Astrocyte of the cerebellum (primary cell): ENCODE results near the gene CTNNA1.

Experiments used
- DNase-seq: peaks from one replicate; pipeline ENCODE4 v3.0.0-alpha.2; 2011; ENCODE audit warnings: low read depth
- H3K4me3 ChIP-seq: 2 replicates; pipeline ENCODE4 v1.5.1; 2011; ENCODE audit warnings: mild to moderate bottlenecking, low read depth, low read length, moderate library complexity
- in situ Hi-C: cut with HindIII; loops from 2 replicates; pipeline ENCODE4 v1.10.0; 2017; ENCODE audit warnings: low sequenced_read_pairs
- TF ChIP-seq, protein P1 (sequence below): IDR thresholded peaks from 2 replicates; pipeline ENCODE4 v1.5.1; 2012; ENCODE audit warnings: low read length, low read depth, moderate library complexity, mild to moderate bottlenecking; ENCODE audit errors: missing control alignments

Gene CTNNA1

DNA sequence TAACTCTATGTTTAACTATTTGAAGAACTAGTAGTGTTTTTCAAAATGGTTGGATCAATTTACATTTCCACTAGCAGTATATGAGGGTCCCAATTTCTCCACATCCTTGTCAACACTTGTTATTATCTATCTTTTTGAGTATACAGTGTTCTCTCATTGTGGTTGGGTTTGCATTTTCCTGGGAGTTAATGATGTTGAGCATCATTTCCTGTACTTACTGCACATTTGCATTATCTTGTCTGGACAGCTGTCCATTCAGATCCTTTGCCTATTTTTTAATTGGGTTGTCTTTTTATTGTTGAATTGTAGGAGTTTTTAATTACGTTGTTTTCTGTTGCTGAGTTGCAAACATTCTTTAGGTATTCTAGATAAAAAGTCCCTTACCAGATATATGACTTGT, 225.4 kb downstream of the CTNNA1 start:
- no peak for DNase-seq
- TF ChIP-seq, protein P1, sequence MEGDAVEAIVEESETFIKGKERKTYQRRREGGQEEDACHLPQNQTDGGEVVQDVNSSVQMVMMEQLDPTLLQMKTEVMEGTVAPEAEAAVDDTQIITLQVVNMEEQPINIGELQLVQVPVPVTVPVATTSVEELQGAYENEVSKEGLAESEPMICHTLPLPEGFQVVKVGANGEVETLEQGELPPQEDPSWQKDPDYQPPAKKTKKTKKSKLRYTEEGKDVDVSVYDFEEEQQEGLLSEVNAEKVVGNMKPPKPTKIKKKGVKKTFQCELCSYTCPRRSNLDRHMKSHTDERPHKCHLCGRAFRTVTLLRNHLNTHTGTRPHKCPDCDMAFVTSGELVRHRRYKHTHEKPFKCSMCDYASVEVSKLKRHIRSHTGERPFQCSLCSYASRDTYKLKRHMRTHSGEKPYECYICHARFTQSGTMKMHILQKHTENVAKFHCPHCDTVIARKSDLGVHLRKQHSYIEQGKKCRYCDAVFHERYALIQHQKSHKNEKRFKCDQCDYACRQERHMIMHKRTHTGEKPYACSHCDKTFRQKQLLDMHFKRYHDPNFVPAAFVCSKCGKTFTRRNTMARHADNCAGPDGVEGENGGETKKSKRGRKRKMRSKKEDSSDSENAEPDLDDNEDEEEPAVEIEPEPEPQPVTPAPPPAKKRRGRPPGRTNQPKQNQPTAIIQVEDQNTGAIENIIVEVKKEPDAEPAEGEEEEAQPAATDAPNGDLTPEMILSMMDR: no peak
- no peak overlapping the region for H3K4me3 ChIP-seq
- in situ Hi-C loops: no loop called here

DNA sequence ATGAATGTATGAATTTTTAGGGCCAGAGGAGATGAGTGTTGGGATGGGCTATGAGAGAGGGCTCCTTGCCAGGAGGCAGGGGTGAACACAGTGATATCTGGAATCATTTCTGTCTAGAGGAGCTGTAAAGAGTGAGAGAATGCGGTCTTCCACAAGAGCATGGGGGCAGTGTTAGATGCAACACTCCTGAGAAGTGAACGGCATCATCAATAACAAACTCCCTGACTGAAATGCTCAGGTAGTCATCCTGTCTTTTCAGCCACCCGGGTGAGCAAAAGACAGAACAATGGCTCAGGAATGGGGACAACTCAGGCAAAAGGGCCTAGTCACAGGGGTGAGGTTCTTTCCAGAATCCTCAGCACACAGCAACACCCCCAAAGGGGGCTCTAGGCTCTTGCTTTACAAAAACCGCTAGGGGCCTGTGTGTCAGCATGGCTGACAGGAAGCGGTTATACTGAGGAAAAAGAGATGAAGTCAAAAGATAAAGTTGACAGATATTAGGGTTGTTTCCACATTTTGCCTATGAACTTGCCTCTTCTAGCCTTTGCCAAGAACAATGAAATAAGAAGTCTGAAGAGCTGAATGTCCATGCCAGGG, 226.6 kb downstream of the CTNNA1 start:
- no peak overlapping the region for H3K4me3 ChIP-seq
- in situ Hi-C loops: no loop called here
- no peak for DNase-seq
- TF ChIP-seq, protein P1: no peak

DNA sequence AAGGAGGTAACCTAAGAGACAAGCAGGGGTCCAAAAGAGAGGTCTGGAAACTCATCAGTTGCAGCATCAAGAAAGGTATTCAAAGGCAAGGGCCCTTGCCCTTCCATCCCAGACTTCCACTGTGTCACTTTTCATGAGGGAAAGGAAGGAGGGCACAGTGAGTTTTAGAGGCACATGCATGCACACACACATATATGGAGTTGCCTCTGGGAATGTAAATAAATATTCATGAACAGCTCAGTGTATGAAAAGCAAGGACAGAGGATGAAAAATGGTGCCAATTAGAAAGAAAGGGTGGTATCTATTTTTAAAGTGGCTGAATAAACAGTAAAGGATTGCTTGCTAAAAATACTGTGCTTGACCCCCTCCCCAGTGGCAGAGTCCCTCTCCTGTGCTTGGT, 227.2 kb downstream of the CTNNA1 start:
- no peak for DNase-seq
- TF ChIP-seq, protein P1: no peak
- in situ Hi-C loops: no loop called here
- H3K4me3 ChIP-seq: no peak overlapping the region

DNA sequence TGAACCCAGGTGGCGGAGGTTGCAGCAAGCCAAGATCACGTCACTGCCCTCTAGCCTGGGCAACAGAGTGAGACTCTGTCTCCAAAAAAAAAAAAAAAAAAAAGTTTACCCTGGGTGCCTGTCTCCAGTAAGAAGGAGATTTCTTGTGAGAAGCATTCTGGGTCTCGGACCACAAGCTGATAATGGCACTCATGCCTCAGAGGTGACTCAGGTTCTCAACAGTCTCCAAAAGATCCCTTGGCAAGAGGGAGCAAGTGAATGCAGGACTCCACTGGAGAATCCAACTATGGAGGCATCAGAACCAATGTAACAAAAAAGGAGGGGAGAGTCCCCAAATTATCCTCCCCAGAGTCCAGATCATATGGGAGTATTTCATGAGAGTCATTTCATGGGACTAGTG, 227.9 kb downstream of the CTNNA1 start:
- DNase-seq: peak; percentile 33
- in situ Hi-C loops: no loop called here
- TF ChIP-seq, protein P1: no peak
- H3K4me3 ChIP-seq: no peak overlapping the region

DNA sequence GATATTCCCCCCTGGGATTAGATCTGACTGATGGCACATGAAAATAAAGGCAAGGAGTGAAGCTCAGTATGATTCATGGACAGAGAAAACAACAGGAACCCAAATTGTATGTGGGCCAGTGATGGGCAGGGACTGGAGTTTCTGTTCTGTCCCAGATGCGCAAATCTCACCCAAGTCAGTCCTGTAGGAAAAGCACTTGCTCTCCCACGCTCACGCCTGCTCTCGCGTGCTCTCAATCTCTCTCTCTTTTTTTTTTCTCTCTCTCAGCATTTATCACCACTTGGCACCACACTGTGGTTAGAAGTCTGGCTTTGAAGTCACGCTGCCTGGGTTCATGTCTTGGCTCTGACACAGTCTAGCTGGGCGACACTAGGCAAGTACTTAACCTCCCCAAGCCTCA, 228.4 kb downstream of the CTNNA1 start:
- TF ChIP-seq, protein P1: no peak
- in situ Hi-C loops: no loop called here
- H3K4me3 ChIP-seq: no peak overlapping the region
- no peak for DNase-seq

DNA sequence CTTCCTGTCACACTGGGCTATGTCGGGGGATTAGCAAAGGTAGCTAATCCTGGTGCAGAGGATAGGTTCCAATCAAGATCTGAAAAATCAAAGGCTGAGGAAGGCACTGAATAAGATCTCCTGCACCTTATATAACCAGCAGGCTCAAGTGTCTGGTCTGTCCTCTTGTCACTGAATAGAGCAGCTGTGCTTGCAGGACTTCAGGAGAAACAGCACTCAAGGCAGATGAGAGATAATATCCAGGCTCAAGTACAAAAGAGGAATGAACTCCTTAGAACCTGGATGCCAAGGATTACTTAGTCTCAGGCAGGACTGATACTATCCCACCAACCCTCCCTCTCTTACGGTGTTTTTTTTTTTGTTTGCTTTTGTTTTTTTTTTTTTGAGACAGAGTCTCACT, 230.8 kb downstream of the CTNNA1 start:
- H3K4me3 ChIP-seq: no peak overlapping the region
- TF ChIP-seq, protein P1: no peak
- no peak for DNase-seq
- in situ Hi-C loops: no loop called here
